OCI-M2 (cell line): ENCODE data around the gene SORCS1.
"Not testable (repeated sequence)": the region's sequence is repeated elsewhere in the genome, so short reads cannot be mapped to it uniquely, and the experiment has no call there.

Experiments used
- DNase-seq: peaks from one replicate; lab custom pipeline; 2025; ENCODE audit not compliant: unreplicated experiment; lab: John Stamatoyannopoulos, UW

SORCS1 gene

DNA sequence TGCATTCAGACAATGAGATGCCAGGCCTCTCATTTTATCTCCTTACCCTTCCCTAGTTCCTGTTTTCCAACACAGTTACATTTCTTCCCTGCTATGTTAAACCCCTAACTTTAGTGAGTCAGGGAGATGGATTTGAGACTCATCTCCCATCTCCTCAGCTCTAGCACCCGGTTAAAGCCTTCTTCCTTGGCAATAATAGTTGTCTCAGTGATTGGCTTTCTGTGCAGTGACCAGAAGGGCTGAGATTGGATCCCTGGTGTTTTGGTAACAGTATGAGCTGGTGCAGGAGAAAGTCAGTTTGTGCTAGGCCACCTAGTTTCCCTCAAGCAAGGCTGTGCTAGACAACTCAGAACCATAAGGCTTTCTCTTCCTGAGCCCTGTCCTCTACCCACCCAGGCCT is 212.5 kb downstream of the SORCS1 start:
- DNase-seq = no peak

DNA sequence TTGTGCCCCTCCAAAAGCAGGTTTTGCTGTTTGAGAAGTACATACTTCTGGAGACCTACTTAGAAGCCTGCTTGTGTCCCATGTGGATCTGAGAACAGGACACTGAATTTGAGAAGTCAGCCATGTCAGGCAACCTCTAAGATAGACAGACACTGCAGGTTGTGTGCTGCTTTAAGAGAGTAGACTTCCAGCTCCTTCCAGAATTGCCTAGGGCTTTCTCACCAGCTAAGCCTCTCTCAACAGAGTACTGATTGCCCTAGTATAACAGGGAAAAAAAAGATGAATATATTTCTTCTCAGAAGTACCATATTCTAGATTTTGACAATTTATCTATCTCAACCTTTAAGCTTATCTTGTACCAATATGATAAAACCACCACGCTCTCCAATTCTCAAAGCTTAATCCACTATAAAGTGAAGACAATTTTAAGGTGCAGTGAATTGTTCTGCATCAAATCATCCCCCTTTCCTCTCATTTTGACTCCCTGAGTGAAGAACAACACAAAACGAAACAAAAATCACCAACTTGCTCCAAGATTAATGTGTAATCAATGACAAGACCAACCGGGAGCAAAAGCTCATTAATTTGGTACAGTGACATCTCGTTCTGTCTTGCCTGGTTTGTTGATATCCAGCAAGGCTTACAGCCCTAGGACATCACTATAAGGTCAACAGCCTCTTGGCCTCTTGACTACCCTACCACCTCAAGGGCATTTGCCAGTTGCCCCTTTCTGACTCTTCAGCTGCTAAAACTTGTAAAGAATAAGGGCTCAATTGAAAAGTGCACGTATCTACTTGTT is 214.6 kb downstream of the SORCS1 start:
- no peak for DNase-seq

DNA sequence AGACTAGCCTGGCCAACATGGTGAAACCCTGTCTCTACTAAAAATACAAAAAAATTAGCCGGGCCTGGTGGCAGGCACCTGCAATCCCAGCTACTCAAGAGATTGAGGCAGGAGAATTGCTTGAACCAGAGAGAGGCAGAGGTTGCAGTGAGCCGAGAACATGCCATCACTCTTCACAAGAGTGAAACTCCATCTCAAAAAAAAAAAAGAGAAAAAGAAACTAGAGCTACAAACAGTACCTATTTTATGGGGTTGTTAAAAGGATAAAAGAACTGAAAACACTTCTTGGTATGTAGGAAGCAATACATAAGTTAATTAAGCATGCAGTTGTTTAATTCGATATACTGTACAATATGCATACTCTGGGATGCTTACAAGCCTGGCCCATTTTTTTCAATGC is 216.9 kb downstream of the SORCS1 start:
- no peak for DNase-seq

DNA sequence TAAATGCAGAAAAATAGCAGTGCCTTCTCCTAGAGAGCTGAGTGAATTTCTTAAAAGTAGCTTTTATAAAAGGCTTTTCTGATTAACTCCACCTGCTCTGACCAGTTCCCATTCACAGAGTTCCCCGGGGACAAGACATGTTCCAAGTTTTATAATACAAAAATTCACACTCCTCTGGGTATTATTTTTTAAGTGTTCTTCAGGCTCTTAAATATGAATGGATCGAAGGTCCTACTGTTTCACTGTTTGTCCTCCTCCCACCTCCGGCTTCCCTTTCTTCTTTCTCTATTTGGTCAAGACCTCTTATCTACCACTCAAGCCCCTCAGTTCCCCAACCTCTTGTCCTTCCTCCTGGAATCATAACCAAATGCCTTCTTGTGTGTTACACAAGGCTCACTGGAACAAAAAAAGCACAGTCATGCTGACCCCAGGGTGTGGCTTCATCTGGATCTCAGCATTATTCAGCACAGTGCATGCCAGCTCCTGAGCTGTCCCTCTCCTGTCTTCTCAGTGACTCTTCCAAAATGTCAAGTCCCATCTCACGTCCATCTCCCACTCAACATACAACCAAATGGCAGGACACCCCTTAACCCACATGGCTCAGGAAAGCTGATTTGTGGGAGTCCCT is 222.4 kb downstream of the SORCS1 start:
- DNase-seq = no peak

DNA sequence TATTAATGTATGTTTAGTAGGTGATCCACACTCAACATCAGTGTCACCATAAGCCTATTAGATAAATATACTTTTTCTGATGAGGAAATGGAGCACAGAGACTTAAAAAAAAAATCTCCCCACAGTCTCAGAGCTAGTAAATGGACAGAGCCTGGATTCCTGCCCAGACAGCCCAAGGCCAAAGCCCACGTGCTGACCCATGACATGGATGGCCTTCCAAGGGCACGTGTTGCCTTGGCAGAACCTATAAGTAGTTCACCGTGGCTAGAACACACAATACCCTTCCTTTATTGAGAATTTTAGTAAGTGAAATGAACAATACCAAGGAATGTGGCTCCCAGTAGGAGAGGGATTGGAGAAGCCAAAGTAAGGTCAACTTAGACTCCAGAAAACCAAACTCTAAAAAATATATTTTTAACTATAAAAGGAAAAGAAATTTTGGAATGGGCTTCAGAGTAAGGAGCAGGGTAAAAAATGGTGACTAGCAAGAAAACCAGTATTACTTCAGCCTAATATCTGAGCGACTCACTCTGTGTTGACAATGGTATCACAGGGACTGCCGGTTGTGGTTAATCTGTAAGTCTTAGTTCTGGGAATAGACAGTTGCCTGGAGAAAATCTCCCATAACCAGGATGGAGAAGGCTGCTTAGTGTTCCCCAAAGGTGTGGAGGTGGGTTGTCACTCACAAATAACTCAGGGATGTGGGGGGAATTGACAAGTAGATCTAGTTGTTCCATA is 223.0 kb downstream of the SORCS1 start:
- no peak for DNase-seq

DNA sequence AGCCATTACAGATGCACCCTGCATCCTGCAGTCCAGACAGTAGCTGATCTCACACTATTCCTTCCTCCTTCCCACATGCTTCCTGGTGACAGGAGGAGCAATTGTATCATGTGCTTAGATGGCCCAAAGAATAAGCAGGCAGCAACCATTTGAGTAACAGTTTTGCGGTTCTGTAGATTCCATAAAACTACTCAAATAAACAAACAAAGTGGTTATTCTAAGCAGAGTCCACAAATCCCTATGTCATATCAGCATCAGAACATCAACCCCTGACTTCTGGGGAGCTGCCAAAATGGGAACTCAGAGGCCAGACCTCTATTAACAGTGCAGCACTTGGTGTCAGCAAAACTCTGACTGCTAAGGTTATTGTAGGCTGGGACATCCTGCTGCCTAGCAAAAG is 226.0 kb downstream of the SORCS1 start:
- DNase-seq = no peak

DNA sequence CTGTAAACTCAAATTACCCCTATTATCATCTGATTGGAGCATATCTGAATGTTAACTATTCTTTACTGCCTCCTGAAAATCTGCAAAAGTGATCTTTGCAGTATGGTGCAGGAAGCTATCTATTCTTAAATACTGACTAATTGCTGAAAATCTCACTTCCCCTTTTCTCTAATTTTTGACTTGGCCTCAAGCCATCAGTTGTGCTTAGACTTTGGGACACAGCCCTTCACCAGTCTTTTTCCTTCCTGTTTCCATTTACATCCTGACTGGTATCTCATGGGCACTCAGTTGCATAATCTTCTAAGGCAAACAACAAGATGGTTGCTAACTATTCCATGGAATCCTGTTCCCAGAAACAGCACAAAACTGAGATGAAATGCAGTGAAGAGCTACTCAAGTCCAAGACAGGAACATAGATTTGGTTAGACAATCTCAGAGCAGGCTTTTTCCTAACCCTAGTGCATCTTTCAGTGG is 228.5 kb downstream of the SORCS1 start:
- no peak for DNase-seq

DNA sequence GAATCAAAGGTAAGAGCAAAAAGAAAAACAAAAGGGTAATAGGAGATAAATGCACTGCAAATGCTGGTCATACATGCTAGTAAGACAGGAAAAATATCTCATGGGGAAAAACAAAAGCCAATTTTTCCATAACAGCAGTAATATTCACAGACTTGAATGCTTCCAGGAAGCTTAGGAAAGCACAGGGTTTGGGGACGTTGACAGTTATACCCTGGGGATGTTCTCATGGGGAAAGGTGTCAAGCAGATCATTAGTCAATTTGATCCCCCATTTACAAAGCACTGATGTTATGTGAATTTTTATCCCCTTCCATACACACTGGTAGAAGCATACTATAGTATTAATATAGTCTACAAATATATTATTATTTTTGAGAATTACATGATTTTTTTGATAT is 232.7 kb downstream of the SORCS1 start:
- no peak for DNase-seq

DNA sequence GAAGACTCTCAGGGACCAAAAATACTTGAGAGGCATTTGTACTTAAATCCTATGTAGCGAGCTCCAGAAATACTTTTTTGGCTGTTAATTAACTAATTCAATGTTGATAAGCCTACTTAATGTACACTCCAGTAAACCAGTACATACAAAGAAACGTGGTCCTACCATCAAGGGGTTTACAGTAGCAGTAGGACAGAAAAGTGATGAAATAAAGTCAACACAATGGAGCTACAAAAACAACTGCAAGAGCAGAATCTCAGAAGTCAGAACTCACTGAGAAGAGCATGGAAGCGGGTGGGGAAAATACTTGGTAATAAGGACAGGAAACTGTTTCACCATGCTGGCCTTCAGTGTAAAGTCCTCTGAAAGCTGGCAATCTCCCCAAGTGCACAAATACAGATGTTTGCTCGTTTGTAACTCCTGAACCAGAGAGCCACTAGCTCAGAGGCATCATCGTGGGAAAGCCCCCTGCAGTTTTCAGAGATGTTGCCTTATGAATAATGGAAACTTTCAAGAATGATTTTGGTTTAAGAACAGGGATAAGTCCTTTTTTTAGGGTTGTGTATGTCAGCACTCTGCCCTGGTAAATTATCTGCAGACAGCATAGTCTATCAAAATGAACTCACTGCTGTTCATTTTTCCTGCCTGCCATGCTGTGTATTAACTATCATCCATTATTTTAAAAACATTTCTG is 233.2 kb downstream of the SORCS1 start:
- DNase-seq = no peak

DNA sequence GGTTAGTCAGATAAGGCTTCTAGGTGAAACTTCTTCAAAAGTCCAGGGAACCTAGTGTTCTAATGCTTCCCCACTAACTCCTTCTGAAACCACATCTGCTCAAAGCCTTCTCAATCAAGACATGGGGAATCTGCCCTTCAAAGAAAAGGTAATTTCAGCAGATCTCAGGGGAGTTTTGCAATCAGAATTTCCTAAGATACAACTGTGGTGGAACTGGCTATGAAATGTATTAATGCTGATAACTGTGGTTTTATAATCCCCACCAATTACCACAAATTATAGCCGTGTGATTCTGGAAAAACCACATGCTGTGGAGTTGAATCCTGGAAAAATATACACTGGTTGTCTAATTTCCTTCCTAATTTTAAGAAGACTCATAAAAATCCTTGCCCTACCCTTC is 233.8 kb downstream of the SORCS1 start:
- DNase-seq = no peak

DNA sequence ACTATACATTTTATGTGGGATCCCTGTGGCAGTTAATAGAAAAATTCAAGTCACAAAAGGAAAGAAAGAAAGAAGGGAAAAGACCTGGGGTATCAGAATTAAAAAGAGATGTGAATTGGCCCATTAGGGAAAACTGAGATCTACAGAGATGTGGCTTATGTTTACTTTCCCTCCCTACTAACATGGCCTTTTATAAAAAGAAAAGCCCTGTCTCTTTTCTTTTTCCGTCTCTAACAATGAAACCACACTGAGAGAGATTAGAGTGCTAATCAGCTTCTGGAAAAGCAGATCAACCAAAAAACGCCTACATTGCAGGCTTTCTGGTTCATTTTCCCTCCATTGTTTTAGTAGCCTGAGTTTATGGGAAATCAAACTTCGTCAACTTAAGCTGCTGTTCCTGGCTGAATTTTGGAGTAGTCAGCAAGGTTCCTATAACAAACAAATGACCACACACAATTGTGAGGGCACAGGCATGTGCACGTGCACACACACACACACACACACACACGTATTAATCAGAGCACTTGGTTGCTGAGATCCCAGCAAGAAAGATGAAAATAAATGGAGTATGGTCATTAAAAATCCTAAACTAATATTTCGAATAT is 235.1 kb downstream of the SORCS1 start:
- DNase-seq = no peak

DNA sequence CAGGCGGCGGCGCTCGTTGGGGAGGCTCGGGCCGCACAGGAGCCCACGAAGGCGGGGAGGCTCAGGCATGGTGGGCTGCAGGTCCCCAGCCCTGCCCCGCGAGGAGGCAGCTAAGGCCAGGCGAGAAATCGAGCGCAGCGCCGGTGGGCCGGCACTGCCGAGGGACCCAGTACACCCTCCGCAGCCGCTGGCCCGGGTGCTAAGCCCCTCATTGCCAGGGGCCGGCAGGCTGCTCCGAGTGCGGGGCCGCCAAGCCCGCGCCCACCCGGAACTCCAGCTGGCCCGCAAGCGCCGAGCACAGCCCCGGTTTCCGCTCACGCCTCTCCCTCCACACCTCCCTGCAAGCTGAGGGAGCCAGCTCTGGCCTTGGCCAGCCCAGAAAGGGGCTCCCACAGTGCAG is 236.4 kb downstream of the SORCS1 start:
- DNase-seq = not testable (repeated sequence)

DNA sequence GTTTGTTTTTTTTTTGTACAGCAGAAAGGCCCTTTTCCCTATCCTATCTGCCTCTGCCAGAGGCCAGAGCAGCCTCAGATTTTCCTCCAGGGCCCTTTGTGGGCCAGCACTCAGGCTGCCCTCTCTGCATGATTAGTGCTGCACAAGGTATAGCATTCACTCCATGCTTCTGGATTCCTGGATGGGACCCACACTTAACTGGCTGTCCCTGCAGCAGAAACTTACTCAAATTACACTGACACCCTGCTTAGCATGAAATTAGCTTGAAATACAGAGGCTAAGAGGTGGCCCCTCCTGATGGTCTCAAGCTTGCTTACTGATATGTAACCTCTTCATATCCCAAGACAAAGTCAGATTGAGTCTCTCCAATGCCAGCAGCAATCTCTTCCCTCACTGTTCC is 239.3 kb downstream of the SORCS1 start:
- DNase-seq = no peak

DNA sequence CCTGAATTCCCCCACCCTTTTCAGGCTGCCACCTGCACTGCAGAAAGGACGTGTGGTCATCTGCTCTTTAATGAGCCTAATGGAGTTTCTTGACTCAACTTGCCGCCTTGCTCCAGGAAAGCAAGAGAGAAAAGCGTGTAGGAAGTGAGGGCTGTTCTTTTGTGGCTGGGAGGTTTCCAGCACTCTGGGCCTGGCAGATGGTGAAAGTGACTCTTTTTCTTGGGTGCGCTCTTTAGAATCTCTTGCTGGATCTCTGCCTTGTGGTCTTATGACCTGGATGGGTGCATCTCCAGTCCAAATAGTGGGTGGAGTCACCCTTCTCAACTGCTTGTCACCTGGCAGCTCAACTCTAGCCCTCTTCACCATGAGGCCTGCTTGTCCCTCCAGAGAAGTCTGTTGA is 244.0 kb downstream of the SORCS1 start:
- no peak for DNase-seq

DNA sequence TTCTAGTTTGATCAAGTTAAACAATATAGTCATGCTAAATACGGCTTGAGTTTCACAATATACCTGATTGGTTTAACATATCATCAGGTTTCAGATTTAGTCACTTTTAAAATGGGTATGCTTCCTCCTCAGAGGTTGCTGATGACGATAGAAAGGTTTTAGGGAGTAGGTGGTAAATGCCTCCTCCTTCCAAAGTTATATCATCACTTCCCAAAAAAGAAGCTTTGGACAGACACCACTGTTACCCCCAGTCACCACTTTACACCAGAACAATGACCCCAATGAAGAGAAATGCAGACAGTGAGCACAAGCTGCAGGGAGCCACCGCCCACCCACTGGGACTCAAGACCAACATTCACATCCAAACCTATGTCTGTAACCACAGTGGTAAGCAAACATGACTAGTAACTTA is 244.6 kb downstream of the SORCS1 start:
- DNase-seq = no peak

DNA sequence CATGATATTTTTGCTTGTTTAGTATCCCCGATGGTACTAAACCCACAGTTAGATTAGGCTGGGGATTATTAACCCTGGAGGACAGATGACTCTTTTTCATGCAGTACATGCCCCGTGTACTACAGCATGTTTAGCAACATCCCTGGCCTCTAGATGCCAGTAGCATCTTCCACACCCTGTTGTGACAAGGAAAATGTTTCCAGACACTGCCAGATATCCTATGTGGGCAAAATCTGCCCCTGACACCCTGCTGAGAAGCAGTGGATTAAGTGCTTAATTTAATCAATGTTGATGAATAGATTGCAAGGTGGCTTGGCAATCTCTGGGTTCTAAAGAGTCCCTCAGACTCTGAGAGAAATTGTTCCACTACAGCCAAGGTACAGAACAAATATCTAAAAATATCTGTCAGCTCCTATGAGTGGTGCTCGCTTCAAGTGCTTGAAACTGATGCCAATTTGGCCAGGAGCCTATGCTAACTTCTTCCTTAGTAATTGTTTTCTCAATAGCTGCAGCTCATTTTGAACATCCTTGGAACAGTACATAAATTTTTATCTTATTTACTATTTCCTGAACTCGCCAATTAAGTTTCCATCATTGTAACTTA is 247.0 kb downstream of the SORCS1 start:
- DNase-seq = no peak

DNA sequence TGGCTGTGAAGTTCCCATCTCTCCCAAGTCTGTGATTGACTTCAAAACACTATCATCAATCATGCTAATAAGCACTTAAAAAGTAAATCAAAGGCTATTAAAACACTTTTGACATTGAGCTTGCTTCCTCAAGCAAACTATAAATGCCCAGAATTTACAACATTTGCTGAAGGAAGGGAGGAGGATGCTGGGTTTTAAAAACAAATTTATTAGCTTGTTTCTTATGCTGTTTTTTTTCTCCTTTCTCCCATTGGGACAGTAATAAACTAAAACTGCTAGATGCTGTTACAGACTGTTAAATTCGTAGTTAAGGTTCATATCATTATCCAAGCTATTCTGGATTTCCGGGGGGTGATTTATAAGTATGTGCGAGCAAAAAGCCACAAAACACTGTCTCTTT is 250.5 kb downstream of the SORCS1 start:
- DNase-seq = no peak

DNA sequence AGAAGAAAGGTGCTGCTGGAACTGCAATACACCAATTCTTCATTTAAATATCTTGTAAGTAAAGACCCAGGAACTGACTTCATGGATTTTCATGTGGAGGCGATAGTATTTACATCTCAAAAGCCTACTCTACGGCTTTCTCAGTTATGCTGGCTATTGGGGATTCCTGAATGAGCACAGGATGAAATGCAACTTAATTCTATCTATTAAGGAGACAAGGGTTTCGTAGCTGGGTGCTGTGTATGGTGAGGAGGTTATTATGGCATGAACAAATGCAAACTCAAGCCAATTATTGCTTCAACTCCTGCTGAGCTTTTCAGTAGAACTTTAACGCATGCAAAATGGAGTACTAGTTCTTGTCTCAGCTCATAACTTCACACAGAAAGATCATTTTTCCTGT is 251.2 kb downstream of the SORCS1 start:
- DNase-seq = no peak

DNA sequence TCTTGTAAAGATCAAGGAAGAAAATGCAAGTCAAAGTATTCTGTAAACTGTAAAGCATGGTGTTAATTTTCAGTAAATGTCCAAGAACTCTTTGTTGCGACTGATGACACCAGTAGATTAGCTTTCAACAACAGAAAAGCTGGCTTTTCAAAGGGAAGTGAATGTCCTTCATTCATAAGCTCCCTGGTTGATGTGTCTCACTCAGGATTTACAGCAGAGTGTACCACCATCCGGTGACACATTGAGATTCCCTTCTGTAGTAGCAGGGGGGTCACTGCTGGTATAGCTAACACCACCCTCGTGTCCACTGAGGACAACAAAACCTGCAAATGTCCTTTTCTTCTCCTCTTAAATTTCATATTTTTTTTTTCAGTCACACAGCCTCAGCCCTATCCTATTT is 253.4 kb downstream of the SORCS1 start:
- DNase-seq = no peak

DNA sequence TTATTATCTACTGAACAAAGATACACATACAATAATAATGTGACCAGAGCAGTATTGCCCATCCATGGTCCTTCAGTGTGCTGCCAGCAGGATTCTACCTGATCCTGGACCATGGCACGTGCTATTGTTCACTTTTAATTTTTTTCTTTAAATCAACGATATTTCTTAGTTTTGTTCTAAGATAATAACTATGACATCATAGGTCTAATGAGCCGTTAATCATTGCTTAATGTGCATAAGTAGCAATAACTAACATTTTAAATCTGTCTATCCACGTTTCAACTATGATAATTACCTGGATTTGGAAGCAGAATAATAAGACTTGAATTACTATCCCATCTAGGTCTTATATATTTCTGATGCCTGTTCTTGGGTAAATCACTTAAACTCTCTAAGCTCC is 253.8 kb downstream of the SORCS1 start:
- no peak for DNase-seq

DNA sequence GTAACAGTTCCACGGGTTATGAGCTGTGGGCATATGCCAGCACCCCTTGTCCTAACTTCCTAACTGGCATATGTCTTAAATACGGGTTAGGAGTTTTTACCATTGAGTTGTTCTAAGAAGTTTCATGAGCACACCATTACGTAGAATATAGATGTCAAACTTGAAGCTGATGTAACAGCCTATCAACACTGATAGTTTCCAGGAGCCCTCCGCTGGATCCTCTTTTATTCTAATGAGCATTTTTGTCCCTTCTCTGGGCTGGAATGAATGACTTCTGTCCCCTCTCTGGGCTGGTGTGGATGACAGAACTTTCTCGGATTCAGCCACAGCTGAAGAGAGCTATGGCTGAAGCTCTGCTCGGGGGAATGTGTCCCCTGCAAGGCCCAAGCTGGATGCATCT is 256.3 kb downstream of the SORCS1 start:
- no peak for DNase-seq
